Islet precursor cell (in vitro differentiated cells): ENCODE data around the gene PRR12.
"Not testable (repeated sequence)": the region's sequence is repeated elsewhere in the genome, so short reads cannot be mapped to it uniquely, and the experiment has no call there.

Source experiments
- DNase-seq: peaks from one replicate; pipeline ENCODE4 v3.0.0-alpha.2; 2018

The PRR12 gene

DNA sequence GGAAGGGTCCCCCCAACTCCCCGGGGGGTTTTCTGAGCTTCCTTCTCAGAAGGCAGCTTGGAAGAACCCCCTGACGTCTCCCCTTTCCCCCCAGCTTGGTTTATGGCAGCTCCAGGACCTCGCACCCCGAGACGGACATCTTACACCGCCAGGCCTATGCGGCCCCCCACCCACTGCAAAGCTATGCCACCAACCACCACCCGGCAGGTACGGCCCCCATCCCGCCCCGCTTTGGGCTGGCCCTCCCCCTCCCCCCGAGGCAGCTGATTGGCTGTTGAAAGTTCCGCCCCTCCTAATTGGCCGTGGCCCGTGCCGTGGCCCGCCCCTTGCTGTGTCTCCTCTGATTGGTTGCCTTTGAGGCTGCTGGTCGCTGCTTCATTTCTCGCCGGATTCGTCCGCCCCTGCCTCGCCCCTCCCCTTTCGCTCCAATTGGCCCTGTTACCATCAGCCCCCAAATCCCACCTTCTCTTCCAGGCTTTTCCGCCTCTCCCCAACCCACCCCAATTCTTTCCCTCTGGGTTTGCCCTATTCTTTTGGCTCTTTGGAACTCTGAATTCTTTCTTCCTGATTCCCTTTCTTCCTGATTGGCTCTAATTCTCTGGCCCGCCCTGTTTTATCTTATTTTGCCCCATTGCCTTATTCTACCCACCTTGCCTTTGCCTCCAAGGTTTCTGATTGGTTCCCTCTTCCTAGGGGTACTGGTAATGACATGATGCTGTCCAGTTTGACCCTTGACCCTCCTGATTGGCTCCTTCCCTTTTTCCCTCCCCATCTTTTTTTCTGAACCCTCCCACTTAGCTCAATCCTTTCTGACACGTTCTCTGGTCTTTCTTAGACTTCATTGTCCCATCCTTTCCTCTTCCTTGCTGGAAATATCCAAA lies 2.5 kb downstream of the PRR12 start:
- DNase-seq, result peak; percentile 97

DNA sequence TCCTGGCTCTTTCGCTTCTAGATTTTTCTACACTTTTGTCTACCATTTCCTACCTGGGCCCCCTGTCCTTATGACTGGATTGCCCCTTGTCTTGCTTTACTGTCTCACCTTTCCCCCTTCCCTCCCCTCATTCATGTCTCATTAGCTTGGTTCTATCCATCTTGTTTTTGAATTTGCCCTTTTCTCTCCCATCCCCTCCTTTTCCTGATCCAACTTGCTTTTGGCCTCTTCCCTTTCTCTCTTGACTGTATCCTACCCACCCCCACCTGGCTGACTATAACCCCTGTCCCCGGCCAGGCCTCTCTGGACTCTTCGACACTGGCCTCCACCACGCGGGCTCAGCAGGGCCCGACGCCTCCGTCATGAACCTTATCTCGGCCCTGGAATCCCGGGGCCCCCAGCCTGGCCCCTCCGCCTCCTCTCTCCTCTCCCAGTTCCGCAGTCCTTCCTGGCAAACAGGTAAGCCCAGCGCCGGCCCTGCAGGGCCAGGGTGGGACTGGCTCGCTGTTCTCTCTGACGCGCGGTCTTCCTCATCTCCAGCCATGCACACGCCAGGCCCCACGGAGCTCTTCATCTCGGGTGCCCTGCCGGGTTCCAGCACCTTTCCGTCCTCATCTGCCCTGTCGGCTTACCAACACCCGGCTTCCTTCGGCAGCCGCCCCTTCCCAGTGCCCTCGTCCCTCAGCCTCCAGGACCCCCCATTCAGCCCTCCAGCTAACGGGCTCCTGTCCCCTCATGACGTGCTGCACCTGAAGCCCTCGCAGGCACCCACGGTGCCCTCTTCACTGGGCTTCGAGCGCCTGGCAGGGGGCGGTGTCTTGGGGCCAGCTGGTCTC lies 3.4 kb downstream of the PRR12 start:
- no peak for DNase-seq

DNA sequence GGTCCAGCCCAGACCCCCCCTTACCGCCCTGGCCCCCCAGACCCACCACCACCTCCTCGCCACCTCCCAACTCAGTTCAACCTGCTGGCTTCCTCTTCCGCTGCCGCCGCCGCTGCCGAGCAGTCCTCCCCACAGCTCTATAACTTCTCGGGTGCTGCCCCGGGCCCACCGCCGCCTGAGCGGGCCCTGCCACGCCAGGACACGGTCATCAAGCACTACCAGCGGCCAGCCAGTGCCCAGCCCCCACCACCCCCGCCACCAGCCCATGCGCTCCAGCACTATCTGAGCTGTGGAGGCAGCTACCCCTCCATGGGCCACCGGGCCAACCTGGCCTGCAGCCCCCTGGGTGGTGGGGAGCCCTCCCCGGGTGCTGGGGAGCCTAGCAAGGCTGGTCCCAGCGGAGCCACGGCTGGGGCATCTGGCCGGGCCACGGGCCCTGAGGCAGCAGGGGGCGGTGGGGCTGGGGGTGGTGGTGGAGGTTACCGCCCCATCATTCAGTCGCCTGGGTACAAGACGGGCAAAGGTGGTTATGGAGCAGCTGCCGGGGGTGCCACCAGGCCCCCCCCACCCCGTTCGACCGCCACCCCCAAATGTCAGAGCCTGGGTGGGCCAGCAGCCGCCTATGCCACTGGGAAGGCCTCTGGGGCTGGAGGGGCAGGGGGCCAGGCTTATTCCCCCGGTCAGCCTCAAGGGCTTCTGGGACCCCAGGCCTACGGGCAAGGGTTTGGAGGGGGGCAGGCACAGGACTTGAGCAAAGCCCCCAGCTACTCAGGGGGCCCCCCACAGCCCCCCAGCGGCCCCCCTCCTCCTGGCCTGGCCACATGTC lies 4.2 kb downstream of the PRR12 start:
- no peak for DNase-seq

DNA sequence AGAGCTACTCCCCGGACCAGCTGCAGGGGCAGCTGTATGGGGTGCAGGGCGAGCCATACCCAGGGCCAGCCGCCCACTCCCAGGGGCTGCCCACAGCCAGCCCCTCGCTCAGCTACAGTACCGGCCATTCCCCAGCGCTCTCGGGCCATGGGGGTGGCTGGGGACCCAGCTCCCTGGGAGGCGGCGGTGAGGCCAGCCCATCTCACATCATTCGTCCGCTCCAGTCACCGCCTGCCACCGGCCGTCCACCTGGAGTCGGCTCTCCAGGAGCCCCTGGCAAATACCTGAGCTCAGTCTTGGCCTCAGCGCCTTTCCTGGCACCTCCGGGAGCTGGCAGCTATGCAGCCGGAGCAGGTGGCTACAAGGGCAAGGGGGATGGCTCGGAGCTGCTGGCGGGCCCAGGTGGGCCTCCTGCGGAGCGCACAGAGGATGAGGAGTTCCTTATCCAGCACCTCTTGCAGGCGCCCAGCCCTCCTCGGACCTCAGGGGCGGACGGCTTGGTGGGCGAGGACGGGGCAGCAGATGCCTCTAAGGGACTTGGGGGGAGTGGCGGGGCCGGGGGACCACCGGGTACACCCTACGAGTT lies 4.9 kb downstream of the PRR12 start:
- no peak for DNase-seq

DNA sequence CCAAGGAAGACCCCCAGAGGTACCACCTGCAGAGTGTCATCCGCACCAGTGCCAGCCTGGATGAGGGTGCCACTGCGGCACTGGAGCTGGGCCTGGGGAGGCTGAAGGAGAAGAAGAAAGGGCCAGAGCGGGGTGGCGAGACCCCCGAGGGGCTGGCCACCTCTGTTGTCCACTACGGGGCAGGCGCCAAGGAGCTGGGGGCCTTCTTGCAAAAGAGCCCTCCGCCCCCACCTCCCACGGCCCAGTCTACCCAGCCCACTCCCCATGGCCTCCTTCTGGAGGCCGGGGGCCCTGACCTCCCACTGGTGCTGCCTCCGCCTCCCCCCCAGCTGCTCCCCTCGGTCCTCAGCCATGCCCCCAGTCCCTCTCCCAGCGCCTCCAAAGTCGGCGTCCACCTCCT lies 5.4 kb downstream of the PRR12 start:
- no peak for DNase-seq

DNA sequence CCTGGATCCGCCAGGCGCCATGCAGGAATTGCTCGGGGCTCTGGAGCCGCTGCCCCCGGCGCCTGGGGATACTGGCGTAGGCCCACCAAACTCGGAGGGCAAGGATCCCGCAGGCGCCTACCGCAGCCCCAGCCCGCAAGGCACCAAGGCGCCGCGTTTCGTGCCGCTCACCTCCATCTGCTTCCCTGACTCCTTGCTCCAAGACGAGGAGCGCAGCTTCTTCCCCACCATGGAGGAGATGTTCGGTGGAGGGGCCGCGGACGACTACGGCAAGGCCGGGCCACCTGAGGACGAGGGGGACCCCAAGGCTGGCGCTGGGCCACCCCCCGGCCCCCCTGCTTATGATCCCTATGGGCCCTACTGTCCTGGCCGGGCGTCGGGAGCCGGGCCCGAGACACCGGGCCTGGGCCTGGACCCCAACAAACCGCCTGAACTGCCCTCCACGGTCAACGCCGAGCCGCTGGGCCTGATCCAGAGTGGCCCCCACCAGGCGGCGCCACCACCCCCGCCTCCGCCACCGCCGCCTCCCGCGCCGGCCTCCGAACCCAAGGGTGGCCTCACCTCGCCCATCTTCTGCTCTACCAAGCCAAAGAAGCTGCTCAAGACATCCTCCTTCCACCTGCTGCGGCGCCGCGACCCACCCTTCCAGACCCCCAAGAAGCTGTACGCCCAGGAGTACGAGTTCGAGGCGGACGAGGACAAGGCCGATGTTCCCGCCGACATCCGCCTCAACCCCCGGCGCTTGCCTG lies 6.1 kb downstream of the PRR12 start:
- DNase-seq, result no peak

DNA sequence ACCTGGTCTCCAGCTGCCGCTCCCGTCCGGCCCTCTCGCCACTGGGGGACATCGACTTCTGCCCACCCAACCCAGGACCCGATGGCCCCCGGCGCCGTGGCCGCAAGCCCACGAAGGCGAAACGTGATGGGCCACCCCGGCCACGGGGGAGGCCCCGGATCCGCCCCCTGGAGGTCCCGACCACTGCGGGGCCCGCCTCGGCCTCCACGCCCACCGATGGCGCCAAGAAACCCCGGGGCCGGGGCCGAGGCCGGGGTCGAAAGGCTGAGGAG lies 6.7 kb downstream of the PRR12 start:
- DNase-seq, result no peak

DNA sequence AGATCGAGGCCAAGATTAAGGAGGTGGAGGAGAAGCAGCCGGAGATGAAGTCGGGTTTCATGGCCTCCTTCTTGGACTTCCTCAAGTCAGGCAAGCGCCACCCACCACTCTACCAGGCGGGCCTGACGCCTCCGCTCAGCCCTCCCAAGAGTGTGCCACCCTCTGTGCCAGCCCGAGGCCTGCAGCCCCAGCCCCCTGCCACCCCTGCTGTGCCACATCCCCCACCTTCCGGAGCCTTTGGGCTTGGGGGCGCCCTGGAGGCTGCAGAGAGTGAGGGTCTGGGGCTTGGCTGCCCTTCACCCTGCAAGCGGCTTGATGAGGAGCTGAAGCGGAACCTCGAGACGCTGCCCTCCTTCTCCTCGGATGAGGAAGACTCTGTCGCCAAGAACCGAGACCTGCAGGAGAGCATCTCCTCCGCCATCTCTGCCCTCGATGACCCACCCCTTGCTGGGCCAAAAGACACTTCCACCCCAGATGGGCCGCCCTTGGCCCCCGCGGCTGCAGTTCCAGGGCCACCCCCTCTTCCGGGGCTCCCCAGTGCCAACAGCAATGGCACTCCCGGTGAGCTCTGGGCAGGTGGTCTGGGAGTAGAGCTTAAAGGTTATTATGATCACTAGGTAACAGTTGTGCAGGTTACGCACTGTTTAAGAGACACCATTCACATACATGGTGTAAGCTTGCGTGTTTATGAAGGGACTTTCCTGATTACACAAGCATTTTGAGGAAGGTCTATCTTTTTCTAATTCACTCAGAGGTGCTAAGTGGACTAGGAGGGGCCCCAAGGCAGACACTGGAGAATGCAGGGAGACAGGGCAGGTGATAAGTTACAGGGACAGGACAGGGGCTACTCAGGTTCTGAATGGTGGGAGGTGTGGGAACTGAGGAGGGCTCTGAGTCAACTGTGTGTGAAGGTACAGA lies 8.7 kb downstream of the PRR12 start:
- DNase-seq, result no peak

DNA sequence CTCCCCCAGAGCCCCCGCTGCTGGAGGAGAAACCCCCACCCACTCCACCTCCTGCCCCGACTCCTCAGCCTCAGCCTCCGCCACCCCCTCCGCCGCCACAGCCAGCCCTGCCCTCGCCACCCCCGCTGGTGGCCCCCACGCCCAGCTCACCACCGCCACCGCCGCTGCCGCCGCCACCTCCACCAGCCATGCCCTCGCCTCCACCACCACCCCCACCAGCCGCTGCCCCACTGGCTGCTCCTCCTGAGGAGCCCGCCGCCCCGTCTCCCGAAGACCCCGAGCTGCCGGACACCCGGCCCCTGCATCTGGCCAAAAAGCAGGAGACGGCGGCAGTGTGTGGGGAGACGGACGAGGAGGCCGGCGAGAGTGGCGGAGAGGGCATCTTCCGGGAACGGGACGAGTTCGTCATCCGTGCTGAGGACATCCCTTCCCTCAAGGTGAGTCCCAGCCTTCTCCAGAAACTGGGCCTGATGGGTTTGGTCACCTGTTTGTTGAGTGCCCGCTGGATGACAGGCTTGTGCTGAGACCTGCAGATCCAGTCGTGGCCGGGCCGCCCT lies 10.6 kb downstream of the PRR12 start:
- no peak for DNase-seq

DNA sequence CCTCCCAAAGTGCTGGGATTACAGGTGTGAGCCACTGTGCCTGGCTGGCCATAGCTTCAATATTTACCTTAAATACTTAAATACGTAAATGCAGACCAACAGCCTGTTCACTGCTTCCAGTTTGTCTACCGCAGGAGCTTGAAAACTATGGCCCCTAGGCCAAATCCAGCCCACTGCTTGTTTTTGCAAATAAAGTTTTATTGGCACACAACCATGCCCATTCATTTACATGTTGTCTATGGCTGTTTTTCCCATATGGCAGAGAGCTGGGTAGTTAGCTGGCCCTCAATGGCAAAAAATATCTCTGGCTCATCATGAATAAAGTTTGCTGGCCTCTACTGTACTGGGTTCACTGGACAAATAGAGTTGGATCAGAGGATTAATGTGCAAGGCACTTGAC lies 11.8 kb downstream of the PRR12 start:
- DNase-seq, result no peak

DNA sequence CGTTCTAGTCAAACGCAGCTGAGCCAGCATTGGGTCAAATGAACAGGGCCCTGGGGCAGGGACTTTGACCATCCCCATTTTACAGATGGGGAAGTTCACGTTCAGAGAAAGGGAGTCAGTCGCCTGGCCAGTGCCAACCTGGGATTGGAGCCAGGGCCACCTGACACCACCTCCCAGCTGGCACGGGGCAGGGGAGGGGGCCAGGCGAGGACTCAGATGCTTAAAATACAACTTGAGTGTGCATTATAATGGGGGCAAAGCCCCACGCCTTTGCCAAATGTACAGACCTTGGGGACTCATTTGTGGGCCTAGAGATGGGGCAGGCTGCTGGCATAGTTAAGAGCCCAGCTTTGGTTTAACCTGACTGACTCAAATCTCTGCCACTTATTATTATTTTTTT lies 14.6 kb downstream of the PRR12 start:
- DNase-seq, result no peak

DNA sequence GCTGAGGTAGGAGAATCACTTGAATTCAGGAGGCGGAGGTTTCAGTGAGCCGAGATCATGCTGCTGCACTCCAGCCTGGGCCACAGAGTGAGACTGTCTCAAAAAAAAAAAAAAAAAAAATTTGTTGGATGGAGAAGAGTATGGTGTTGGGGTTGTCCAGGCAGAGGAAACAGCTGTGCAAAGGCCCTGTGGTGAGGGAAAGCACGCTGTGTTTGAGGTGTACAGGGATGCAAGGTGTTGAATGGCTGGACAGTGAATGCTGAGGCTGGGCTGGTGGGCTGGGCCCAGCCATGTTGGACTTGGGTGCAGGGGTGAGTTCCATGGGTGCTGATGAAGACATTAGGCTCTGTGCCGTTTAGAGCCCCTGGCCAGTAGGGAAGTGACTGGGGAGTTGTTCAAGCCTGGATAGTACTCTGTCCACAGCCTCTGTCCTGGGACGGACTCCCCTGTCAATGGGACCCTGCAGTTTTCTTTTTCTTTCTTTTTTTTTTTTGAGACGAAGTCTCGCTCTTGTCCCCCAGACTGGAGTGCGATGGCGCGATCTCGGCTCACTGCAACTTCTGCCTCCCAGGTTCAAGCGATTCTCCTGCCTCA lies 18.6 kb downstream of the PRR12 start:
- no peak for DNase-seq

DNA sequence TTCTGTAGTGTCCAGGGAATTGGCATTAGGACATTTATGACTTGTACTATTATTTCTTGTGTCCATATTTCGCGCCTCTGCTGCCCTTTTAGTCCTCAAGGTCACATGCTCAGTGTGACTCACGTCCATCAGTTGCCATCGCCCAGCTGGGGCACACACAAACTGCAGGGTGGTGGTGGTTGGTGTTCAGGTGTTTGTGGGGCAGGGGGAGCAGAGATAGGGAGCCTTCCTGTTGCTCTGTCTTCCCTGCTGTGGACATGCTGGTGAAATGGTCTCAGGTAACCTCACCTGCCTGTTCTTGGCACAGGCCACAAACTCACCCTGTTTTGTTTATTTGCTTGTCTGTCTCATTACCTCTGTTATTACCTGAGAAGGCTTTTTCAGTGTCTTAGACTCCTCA lies 22.4 kb downstream of the PRR12 start:
- no peak for DNase-seq

DNA sequence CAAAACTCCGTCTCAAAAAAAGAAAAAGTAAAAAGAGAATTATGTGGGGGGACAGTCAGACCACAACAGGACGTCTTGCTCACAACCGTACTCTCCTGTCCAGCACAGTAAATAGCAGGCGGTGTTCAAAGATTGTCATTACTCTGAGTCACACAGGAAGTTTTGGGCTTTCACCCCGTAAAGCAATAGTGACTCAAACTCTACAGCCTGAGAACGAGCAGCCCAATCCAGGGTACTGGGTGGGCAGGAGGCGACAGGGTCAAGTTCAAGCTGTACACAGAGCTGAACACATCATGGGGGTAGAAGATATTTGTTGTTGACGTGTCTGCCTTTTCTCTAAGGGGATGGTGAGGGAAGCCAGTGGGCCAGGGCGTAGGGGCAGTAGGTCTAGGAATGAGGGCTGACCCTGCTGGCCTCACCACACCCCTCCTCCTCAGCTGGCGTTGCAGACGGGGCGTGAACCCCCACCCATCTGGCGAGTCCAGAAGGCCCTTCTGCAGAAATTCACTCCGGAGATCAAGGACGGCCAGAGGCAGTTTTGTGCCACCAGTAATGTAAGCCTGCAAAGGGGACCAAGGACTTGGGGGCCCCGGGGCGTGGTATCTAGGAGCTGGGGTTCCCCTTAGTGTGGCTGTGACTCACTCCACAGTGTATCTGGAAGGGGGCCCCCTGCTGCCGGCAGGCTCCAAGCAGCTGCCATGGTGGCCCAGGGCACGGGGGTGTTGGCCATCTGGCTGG lies 23.3 kb downstream of the PRR12 start:
- peak; percentile 68 for DNase-seq

DNA sequence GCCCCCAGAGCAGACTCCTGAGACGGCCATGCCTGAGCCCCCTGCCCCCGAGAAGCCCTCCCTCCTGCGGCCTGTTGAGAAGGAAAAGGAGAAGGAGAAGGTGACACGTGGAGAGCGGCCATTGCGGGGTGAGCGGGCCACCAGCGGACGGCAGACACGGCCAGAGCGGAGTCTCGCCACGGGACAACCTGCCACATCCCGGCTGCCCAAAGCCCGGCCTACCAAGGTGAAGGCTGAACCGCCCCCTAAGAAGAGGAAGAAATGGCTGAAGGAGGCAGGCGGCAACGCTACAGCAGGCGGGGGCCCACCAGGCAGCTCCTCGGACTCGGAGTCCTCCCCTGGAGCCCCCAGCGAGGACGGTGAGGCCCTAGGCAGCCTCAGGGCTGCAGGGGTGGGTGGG lies 24.9 kb downstream of the PRR12 start:
- DNase-seq, result no peak

DNA sequence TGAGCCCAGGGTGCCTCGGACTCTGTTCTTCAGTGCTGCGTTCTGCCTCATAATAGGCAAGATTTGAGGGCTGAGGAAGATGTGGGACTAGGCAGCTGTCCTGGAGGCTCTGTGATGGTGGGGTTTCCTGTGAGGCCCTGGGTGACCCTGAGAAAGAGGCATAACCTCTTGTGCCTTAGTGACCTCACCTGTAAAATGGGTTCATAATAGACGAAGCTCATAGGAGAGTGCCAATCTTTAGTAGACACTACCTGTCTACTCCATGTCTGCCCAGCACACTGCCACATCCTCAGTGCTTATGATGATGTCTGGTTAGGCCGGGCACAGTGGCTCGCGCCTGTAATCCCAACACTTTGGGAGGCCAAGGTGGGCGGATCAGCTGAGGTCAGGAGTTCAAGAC lies 25.6 kb downstream of the PRR12 start:
- DNase-seq, result no peak

DNA sequence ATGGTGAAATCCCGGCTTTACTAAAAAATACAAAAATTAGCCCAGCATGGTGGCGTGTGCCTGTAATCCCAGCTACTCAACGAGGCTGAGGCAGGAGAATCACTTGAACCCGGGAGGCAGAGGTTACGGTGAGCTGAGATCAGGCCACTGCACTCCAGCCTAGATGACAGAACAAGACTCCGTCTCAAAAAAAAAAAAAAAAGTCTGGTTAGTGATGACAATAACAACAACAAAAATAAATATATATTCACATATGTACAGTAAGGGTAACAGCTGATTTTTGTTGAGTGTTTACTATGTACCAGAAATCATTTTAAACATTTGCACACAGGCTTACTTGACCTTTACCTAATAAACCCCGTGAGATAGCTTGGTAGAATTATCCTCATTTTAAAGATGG lies 26.0 kb downstream of the PRR12 start:
- DNase-seq, result no peak

DNA sequence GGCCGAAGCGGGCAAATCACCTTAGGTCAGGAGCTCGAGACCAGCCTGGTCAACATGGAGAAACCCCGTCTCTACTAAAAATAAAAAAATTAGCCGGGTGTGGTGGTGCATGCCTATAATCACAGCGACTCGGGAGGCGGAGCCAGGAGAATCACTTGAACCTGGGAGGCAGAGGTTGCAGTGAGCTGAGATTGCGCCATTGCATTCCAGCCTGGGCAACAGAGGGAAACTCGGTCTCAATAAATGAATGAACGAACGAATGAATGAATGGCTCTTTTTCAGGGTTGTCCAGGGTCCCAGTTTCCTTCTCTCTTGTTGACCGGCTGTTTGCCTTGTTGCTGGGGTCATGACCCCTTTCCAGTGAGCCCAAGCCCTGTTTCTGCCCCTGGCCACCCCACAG lies 26.9 kb downstream of the PRR12 start:
- DNase-seq, result not testable (repeated sequence)

DNA sequence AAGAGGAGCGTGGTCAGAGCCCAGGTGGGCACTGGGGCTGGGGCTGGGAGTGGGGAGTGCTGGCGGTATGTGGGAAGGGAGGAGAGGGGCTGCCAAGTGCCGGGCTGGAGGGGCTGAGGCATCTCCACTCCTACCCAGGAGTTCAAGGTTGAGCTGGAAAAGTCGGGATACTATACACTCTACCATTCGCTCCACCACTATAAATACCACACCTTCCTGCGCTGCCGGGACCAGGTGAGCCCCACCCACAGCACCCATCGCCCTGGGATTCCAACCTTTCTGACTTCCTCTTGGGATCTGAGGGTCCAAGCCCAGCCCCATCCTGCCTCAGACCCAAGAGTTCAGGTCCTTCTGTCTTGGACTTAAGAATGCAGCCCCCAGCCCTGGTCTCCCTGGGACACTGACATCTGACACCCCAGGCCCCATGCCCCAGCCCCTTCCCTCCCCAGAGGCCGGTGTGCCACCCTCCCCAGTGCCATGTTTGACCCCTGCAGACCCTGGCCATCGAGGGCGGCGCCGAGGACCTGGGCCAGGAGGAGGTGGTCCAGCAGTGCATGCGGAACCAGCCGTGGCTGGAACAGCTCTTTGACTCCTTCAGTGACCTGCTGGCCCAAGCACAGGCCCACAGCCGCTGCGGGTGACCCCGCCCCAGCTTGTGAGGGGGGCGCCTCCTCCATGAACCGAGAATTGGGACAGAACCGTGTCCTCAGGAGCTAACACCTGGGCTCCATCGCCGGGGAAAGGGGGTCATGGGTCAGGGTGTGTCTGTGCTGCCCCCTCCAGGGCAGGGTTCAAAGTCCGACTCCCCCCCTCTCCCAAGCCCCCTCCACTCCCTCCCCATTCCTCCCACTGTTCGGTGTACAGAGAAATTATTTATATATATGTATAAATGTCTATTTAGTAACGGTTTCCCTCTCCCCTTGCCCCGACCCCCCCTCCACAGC lies 34.3 kb downstream of the PRR12 start:
- no peak for DNase-seq
